Stimulated activated CD4-positive, alpha-beta T cell treated with anti-CD3 and anti-CD28 coated beads, Interleukin-1b, Interleukin-23, amount 100 ng/mL, for 24 hours (primary cell): Measurements from ENCODE around the gene ANKFN1.

Experiments used
- DNase-seq, 4 experiments: peaks; one replicate each; pipeline ENCODE4 v3.0.0-alpha.2; 2020; ENCODE audit warnings: low read depth in 4 of 4, low spot score in 1 of 4

Gene ANKFN1

GRCh38 chr17:56142781-56143180, 10.5 kb upstream of the ANKFN1 start:
- no peak for DNase-seq

GRCh38 chr17:56144223-56144622, 9.1 kb upstream of the ANKFN1 start:
- no peak for DNase-seq

GRCh38 chr17:56146534-56146933, 6.7 kb upstream of the ANKFN1 start:
- no peak for DNase-seq

GRCh38 chr17:56148333-56148732, 4.9 kb upstream of the ANKFN1 start:
- DNase-seq: no peak

GRCh38 chr17:56149266-56150036, 3.8 kb upstream of the ANKFN1 start:
- DNase-seq: no peak

GRCh38 chr17:56150649-56151048, 2.6 kb upstream of the ANKFN1 start:
- DNase-seq: no peak

- DNase-seq: no peak
These were observed 4.6 kb downstream of the ANKFN1 start for GRCh38 chr17:56157845-56158244.

GRCh38 chr17:56158344-56158743, 5.1 kb downstream of the ANKFN1 start:
- no peak for DNase-seq

GRCh38 chr17:56158915-56159825, 5.9 kb downstream of the ANKFN1 start:
- no peak for DNase-seq

GRCh38 chr17:56159826-56160380, 6.6 kb downstream of the ANKFN1 start:
- DNase-seq: no peak

- no peak for DNase-seq
These were observed 7.1 kb downstream of the ANKFN1 start for GRCh38 chr17:56160422-56160821.

GRCh38 chr17:56165072-56165641, 11.9 kb downstream of the ANKFN1 start:
- no peak for DNase-seq

GRCh38 chr17:56167491-56167890, 14.2 kb downstream of the ANKFN1 start:
- no peak for DNase-seq

GRCh38 chr17:56169621-56170020, 16.3 kb downstream of the ANKFN1 start:
- no peak for DNase-seq

GRCh38 chr17:56171186-56171959, 18.1 kb downstream of the ANKFN1 start:
- no peak for DNase-seq

- DNase-seq: no peak
These were observed 19.3 kb downstream of the ANKFN1 start for GRCh38 chr17:56172517-56172982.

- DNase-seq: no peak
These were observed 19.8 kb downstream of the ANKFN1 start for GRCh38 chr17:56173026-56173425.

- no peak for DNase-seq
These were observed 20.9 kb downstream of the ANKFN1 start for GRCh38 chr17:56173958-56174835.

GRCh38 chr17:56175299-56175955, 22.2 kb downstream of the ANKFN1 start:
- DNase-seq: no peak
